Esophagus (tissue), 2 donors: ENCODE data around the gene BIN2. TPM values are rescaled to one million over a fixed set of nuclear protein-coding genes. Genes with fewer than 3 reads are reported as not detected.

Experiments used
- H3K27ac ChIP-seq, 2 donors: one replicate each; pipeline ENCODE4 v1.5.1; 2013; ENCODE audit warnings: low read depth in 2 of 2, mild to moderate bottlenecking in 2 of 2, inconsistent platforms in 1 of 2, low read length in 1 of 2, moderate library complexity in 1 of 2
- H3K27me3 ChIP-seq, 2 donors: one replicate each; pipeline ENCODE4 v1.6.1; 2013; ENCODE audit warnings: low read length in 2 of 2, control low read depth in 1 of 2, mild to moderate bottlenecking in 1 of 2; ENCODE audit not compliant: insufficient read depth in 2 of 2, control insufficient read depth in 1 of 2
- H3K36me3 ChIP-seq, 2 donors: one replicate each; pipeline ENCODE4 v1.6.1; 2013; ENCODE audit warnings: low read length in 1 of 2; ENCODE audit not compliant: control insufficient read depth in 2 of 2, insufficient read depth in 2 of 2
- H3K4me1 ChIP-seq, 2 donors: one replicate each; pipeline ENCODE4 v1.6.1; 2013; ENCODE audit warnings: low read length in 1 of 2; ENCODE audit not compliant: control insufficient read depth in 2 of 2, insufficient read depth in 2 of 2
- H3K4me3 ChIP-seq, 2 donors: one replicate each; pipeline ENCODE4 v1.5.1; 2013; ENCODE audit warnings: low read length in 2 of 2, mild to moderate bottlenecking in 2 of 2, low read depth in 1 of 2, moderate library complexity in 1 of 2
- H3K9me3 ChIP-seq, 2 donors: one replicate each; pipeline ENCODE4 v1.6.1; 2013; ENCODE audit warnings: mild to moderate bottlenecking in 2 of 2, low read depth in 1 of 2, low read length in 1 of 2, moderate library complexity in 1 of 2; ENCODE audit not compliant: control insufficient read depth in 2 of 2, insufficient read depth in 1 of 2
- WGBS, 2 donors: extraction: QIAGEN DNeasy Blood & Tissue Kit; methylation state at CpG; one replicate each; pipeline ENCODE4 v1.1.7; 2013; 5-methylcytosine and 5-hydroxymethylcytosine counted together
- polyA plus RNA-seq, 2 donors: library from polyadenylated mRNA; stranded (reverse); fragments of 200-250 nt; gene quantifications; one replicate each; pipeline ENCODE4 v1.2.3, GENCODE V29; 2013
- donor health status: healthy with polysubstance abuse.
- donor health status: Bipolar disorder and iron deficiency.

The BIN2 gene
- polyA plus RNA-seq, result 1 to 10 TPM; 1.7 to 2.4 TPM

- Histone ChIP-seq H3K36me3 (no peaks in the 10 kb centered on the region), H3K4me1 (peaks cover 4 to 16% of the 10 kb centered on the region in 2 donors), H3K4me3 (peak within 1 kb of the TSS; percentile 23 to 36), H3K27ac (peak within 1 kb of the TSS; percentile 61 to 83), H3K9me3 (peaks cover 0 to 2% of the 10 kb centered on the region in 2 donors), H3K27me3 (no peaks in the 10 kb centered on the region)
- WGBS, 2 donors, result 87% methylated on average over 58 to 60 of the region's 60 CpGs
Observed at GRCh38 chr12:51323966-51324895, at the start of gene BIN2. TSS of gene BIN2 (minus strand) at chr12:51324174. CDS start at chr12:51324102, 72 bp downstream.

GRCh38 chr12:51373187-51373586 lies 49.2 kb upstream of the BIN2 start:
- Histone ChIP-seq H3K36me3 (no peaks in the 10 kb centered on the region), H3K4me3 (no peak overlapping the region), H3K27me3 (no peaks in the 10 kb centered on the region), H3K27ac (no peak overlapping the region), H3K9me3 (no peaks in the 10 kb centered on the region), H3K4me1 (peaks cover 0 to 5% of the 10 kb centered on the region in 2 donors)
- 83 to 85% methylated on average over 3 of the region's 3 CpGs for WGBS, 2 donors

GRCh38 chr12:51372021-51372420 lies 48.0 kb upstream of the BIN2 start:
- Histone ChIP-seq H3K27me3 (no peaks in the 10 kb centered on the region), H3K4me1 (peaks cover 0 to 5% of the 10 kb centered on the region in 2 donors), H3K9me3 (no peaks in the 10 kb centered on the region), H3K36me3 (no peaks in the 10 kb centered on the region), H3K27ac (peak overlapping the region in 1 of 2 donors; percentile 62), H3K4me3 (no peak overlapping the region)
- WGBS, 2 donors, result 71 to 82% methylated on average over 2 of the region's 2 CpGs

GRCh38 chr12:51371295-51371953 lies 47.5 kb upstream of the BIN2 start:
- 23 to 28% methylated on average over 8 of the region's 8 CpGs for WGBS, 2 donors
- H3K27me3 ChIP-seq, result no peaks in the 10 kb centered on the region
- peaks cover 0 to 5% of the 10 kb centered on the region in 2 donors for H3K4me1 ChIP-seq
- H3K4me3 ChIP-seq, result no peak overlapping the region
- peak overlapping the region in 1 of 2 donors; percentile 62 for H3K27ac ChIP-seq
- no peaks in the 10 kb centered on the region for H3K9me3 ChIP-seq
- H3K36me3 ChIP-seq, result no peaks in the 10 kb centered on the region

GRCh38 chr12:51370667-51371066 lies 46.7 kb upstream of the BIN2 start:
- 92 to 97% methylated on average over 9 of the region's 9 CpGs for WGBS, 2 donors
- Histone ChIP-seq H3K9me3 (no peaks in the 10 kb centered on the region), H3K27ac (no peak overlapping the region), H3K27me3 (no peaks in the 10 kb centered on the region), H3K36me3 (no peaks in the 10 kb centered on the region), H3K4me1 (peaks cover 0 to 5% of the 10 kb centered on the region in 2 donors), H3K4me3 (no peak overlapping the region)

GRCh38 chr12:51369581-51369980 lies 45.6 kb upstream of the BIN2 start:
- H3K36me3 ChIP-seq, result no peaks in the 10 kb centered on the region
- WGBS, 2 donors, result 84 to 87% methylated on average over 4 of the region's 4 CpGs
- H3K4me1 ChIP-seq, result peaks cover 0 to 5% of the 10 kb centered on the region in 2 donors
- no peaks in the 10 kb centered on the region for H3K9me3 ChIP-seq
- H3K4me3 ChIP-seq, result no peak overlapping the region
- H3K27ac ChIP-seq, result peak overlapping the region in 1 of 2 donors; percentile 17
- H3K27me3 ChIP-seq, result no peaks in the 10 kb centered on the region

- 68 to 75% methylated on average over 17 of the region's 17 CpGs for WGBS, 2 donors
- Histone ChIP-seq H3K9me3 (no peaks in the 10 kb centered on the region), H3K36me3 (no peaks in the 10 kb centered on the region), H3K27ac (peak overlapping the region in 1 of 2 donors; percentile 17), H3K4me1 (peaks cover 0 to 5% of the 10 kb centered on the region in 2 donors), H3K27me3 (no peaks in the 10 kb centered on the region), H3K4me3 (no peak overlapping the region)
Observed at GRCh38 chr12:51368640-51369517, 44.9 kb upstream of the BIN2 start.

GRCh38 chr12:51365276-51365675 lies 41.3 kb upstream of the BIN2 start:
- 95% methylated on average over 10 of the region's 10 CpGs for WGBS, 2 donors
- Histone ChIP-seq H3K27ac (no peak overlapping the region), H3K9me3 (no peaks in the 10 kb centered on the region), H3K36me3 (no peaks in the 10 kb centered on the region), H3K4me3 (no peak overlapping the region), H3K4me1 (no peaks in the 10 kb centered on the region), H3K27me3 (no peaks in the 10 kb centered on the region)

- H3K27ac ChIP-seq, result no peak overlapping the region
- no peaks in the 10 kb centered on the region for H3K36me3 ChIP-seq
- WGBS, 2 donors, result 82 to 92% methylated on average over 11 of the region's 11 CpGs
- no peaks in the 10 kb centered on the region for H3K27me3 ChIP-seq
- H3K4me1 ChIP-seq, result no peaks in the 10 kb centered on the region
- no peaks in the 10 kb centered on the region for H3K9me3 ChIP-seq
- H3K4me3 ChIP-seq, result no peak overlapping the region
Observed at GRCh38 chr12:51364001-51364400, 40.0 kb upstream of the BIN2 start.
